Coronary artery (tissue), 2 donors: Measurements from ENCODE around the gene CDH5.

Experiments used
- DNase-seq: peaks from one replicate; pipeline ENCODE4 v3.0.0-alpha.2; 2017; ENCODE audit warnings: low spot score
- H3K27ac ChIP-seq, 2 donors: fragments of 200-600 bp; sonication (generic); one replicate each; pipeline ENCODE4 v1.5.1; 2016 to 2019
- H3K4me3 ChIP-seq: fragments of 200-600 bp; sonication (generic); 2 replicates; pipeline ENCODE4 v1.5.1; 2016; ENCODE audit warnings: mild to moderate bottlenecking, moderate library complexity
- CTCF ChIP-seq: fragments of 200-600 bp; sonication (generic); IDR thresholded peaks from one replicate; pipeline ENCODE4 v1.5.1; 2019; ENCODE audit warnings: antibody characterized with exemption

The CDH5 gene

DNA sequence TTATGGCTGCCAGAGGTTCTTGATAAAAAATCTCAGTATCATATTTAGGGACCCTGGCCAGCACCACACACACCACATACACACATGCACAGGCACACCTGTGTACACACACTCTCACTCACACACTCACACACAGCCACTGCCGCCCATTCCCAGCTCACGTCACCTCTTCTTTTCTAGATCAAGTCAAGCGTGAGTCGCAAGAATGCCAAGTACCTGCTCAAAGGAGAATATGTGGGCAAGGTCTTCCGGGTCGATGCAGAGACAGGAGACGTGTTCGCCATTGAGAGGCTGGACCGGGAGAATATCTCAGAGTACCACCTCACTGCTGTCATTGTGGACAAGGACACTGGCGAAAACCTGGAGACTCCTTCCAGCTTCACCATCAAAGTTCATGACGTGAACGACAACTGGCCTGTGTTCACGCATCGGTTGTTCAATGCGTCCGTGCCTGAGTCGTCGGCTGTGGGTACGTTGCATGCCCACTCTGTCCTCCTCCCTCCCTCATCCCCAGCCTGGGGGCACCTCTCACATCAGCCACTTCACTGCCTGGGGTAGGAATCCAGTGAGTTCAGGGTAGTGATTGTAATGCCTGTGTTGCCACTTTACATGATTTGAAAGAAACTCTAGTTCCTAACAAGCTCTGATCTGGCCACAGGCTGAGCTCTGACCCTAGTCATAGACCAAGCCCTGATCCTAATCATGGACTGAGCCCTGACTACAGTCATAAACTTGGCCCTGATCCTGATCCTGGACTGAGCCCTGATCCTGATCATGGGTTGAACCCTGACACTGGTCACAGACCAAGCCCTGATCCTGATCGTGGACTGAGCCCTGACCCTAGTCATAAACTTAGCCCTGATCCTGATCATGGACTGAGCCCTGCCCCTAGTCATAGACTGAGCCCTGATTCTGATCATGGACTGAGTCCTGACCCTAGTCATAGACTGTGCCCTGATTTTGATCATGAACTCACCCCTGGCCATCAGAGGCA, 20.4 kb downstream of the CDH5 start:
- Histone ChIP-seq H3K4me3 (no peak overlapping the region), H3K27ac (no peak overlapping the region)
- peak; percentile 56 for DNase-seq
- no peak for TF ChIP-seq CTCF

DNA sequence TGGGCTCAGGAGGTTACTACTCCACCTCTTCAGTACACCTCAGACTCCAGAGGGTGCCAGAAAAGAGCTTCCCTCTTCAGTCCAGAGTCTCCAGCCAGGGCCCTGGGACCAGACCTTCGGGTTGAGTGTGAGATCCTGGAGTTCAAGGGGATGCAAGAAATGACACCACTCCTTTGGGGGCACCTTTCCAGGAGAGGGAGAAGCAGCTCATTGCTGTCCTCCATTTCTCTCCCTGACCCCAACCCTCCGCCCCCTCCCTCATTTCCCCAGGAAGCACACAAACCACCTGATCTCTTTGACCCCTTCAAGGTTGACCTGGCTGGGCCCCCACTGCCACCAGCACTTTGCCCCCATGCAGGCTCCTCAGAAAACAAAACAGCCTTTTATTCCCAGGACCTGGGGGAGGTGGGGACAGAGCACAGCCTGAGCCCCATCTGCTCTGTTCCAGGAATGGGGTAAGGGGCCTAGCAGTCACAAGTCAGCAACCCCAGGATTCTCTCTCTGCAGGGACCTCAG, 21.4 kb downstream of the CDH5 start:
- DNase-seq = no peak
- Histone ChIP-seq H3K4me3 (no peak overlapping the region), H3K27ac (no peak overlapping the region)
- no peak for TF ChIP-seq CTCF

DNA sequence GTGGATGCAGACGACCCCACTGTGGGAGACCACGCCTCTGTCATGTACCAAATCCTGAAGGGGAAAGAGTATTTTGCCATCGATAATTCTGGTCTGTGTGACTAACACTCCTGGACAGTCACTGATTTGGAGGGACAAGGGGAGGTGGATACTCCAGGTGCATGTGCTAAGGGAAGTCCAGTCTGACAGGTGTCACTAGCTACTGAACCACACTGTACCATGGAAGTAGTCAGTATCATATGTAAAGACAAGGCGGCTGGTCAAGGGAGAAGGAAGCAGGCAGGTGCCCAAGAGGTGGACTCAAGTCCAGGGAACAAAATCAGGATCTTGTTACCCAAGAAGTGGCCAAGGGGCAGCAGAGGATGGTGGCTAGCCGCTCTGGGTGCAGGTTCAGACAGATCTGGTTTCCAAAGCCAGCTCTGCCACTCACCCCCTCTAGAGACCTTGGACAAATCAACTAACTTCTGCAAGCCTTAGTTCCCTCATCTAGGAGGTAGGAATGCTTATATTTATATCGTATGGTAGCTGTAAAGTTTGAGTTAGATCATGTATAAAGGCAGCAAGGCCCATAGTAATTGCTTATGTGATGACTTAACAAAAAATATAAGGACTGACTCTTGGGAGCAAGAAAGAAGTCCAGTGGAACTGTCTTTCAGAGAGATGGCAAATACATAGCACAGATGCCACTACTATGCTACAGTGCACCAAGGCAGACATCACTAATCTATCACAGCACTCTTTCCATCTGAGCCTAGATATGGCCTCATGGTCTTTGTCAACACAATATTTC, 22.1 kb downstream of the CDH5 start:
- DNase-seq = no peak
- no peak overlapping the region for H3K27ac ChIP-seq
- H3K4me3 ChIP-seq = no peak overlapping the region
- TF ChIP-seq CTCF = no peak

DNA sequence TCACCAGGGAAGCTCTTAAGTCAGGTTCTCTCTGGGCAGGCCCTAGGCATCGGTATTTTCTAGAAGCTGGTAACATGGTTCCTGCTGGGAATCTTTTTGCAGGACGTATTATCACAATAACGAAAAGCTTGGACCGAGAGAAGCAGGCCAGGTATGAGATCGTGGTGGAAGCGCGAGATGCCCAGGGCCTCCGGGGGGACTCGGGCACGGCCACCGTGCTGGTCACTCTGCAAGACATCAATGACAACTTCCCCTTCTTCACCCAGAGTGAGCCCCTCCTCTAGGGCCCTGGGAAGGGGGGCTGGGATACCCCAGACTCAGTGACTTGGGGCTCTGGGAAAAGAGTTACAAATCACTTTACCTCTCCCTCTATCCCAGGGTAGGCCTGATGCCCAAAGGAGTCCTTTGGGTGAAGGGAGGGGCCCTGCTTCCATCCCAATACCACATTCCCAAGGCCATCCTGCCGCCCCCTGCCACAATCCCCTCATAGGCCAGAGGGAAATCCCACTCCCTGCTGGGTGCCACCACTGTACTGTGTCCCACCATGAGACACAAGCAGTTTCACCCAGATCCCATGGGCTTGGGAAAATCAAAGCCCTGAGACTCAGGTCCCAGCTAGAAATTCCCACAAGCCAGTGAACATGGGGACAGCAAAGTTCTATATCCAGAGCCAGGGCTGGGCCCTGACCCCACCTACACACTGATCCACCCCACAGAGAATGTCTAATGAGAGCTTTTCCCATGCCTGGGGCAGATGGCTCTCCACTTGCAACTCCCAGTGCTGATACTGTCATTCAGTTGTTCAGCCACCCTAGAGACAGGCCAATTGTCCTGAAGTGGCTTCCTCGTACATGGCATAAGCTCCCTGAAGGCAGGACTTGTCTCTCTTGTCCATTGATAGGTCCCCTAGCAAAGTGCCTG, 23.0 kb downstream of the CDH5 start:
- Histone ChIP-seq H3K27ac (no peak overlapping the region), H3K4me3 (no peak overlapping the region)
- TF ChIP-seq CTCF = no peak
- no peak for DNase-seq

DNA sequence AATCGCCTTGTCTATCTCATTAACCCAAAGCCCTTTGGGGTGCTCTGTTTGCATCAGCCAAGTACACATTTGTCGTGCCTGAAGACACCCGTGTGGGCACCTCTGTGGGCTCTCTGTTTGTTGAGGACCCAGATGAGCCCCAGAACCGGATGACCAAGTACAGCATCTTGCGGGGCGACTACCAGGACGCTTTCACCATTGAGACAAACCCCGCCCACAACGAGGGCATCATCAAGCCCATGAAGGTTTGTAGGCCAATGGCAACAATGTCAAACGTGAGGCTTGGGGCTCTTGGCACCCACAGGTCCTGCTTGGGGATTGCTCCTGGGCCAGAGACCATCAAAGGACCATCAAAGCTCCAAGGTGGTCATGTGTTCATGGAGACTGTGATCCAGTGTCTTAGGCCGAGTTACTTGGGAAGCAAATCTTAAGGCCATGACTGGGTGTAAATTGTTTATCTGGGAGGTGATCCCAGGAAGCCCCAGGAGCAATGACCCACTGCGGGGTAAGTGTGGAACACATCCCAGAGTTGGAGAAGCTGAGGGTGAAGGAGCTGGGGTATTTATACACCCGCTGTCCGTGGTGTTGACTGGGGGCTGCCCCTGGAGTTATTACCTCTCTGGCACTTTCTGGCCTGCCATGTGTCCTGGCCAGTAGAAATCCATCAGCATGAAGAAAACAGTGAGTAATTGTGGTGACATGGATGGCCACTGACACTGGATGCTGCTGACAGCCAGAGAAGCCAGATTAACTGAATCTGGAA, 24.0 kb downstream of the CDH5 start:
- no peak overlapping the region for H3K4me3 ChIP-seq
- no peak overlapping the region for H3K27ac ChIP-seq
- no peak for DNase-seq
- no peak for TF ChIP-seq CTCF
